GM23338 (cell line): Measurements from ENCODE around the gene SLX4. TPM values are rescaled to one million over a fixed set of nuclear protein-coding genes. Genes with fewer than 3 reads are reported as not detected.

ENCODE experiments used
- ATAC-seq: fragments of 200-7000 bp; cut with Tn5 transposase; 3 replicates; pipeline ENCODE4 v1.9.1; 2020
- DNase-seq: peaks from one replicate; pipeline ENCODE4 v3.0.0-alpha.2; 2015; ENCODE audit warnings: low spot score
- H2AFZ ChIP-seq: fragments of 200-600 bp; sonication (generic); 2 replicates; pipeline ENCODE4 v1.8.0; 2016; ENCODE audit warnings: antibody characterized with exemption, mild to moderate bottlenecking, moderate library complexity
- H3F3A ChIP-seq: fragments of 200-600 bp; sonication (generic); replicated peaks from 2 replicates; pipeline ENCODE4 v1.8.0; 2017; ENCODE audit warnings: antibody characterized with exemption, mixed run types, low read depth
- H3K27ac ChIP-seq: fragments of 200-600 bp; sonication (generic); 2 replicates; pipeline ENCODE4 v1.6.1; 2016; ENCODE audit warnings: low read depth
- H3K27me3 ChIP-seq: fragments of 200-600 bp; sonication (generic); 2 replicates; pipeline ENCODE4 v1.8.0; 2016; ENCODE audit warnings: mild to moderate bottlenecking, mixed run types, moderate library complexity; ENCODE audit not compliant: insufficient read depth
- H3K36me3 ChIP-seq: fragments of 200-600 bp; sonication (generic); 2 replicates; pipeline ENCODE4 v1.8.0; 2016; ENCODE audit warnings: mild to moderate bottlenecking; ENCODE audit not compliant: insufficient read depth
- H3K4me1 ChIP-seq: fragments of 200-600 bp; sonication (generic); 2 replicates; pipeline ENCODE4 v1.8.0; 2016; ENCODE audit warnings: mild to moderate bottlenecking, moderate library complexity; ENCODE audit not compliant: insufficient read depth
- H3K4me2 ChIP-seq: fragments of 200-600 bp; sonication (generic); 2 replicates; pipeline ENCODE4 v1.7.1; 2017; ENCODE audit warnings: mixed run types
- H3K4me3 ChIP-seq: fragments of 200-600 bp; sonication (generic); 2 replicates; pipeline ENCODE4 v1.6.1; 2016; ENCODE audit warnings: mixed run types
- H3K79me2 ChIP-seq: fragments of 200-600 bp; sonication (generic); replicated peaks from 2 replicates; pipeline ENCODE4 v1.8.0; 2017; ENCODE audit warnings: mild to moderate bottlenecking; ENCODE audit not compliant: insufficient read depth
- H3K9me2 ChIP-seq: fragments of 200-600 bp; sonication (generic); 2 replicates; pipeline ENCODE4 v1.8.0; 2017; ENCODE audit not compliant: insufficient read depth
- H4K20me1 ChIP-seq: fragments of 200-600 bp; sonication (generic); replicated peaks from 2 replicates; pipeline ENCODE4 v1.8.0; 2017; ENCODE audit warnings: mild to moderate bottlenecking; ENCODE audit not compliant: insufficient read depth
- H3K27ac Mint-ChIP-seq: 2 replicates; pipeline ENCODE4 v1.8.0; 2020; ENCODE audit warnings: inconsistent platforms, mild to moderate bottlenecking, moderate library complexity, mixed read lengths
- H3K27me3 Mint-ChIP-seq: 3 replicates; pipeline ENCODE4 v1.8.0; 2022; ENCODE audit warnings: low read depth, mild to moderate bottlenecking, moderate library complexity, mixed read lengths, inconsistent platforms; ENCODE audit not compliant: insufficient read depth, poor library complexity
- H3K36me3 Mint-ChIP-seq: 3 replicates; pipeline ENCODE4 v1.8.0; 2021; ENCODE audit warnings: low read depth, mild to moderate bottlenecking, inconsistent platforms, moderate library complexity, mixed read lengths
- H3K4me1 Mint-ChIP-seq: 3 replicates; pipeline ENCODE4 v1.8.0; 2020; ENCODE audit warnings: mild to moderate bottlenecking, inconsistent platforms, mixed read lengths
- H3K4me3 Mint-ChIP-seq: 3 replicates; pipeline ENCODE4 v1.8.0; 2021; ENCODE audit warnings: moderate library complexity, mild to moderate bottlenecking, inconsistent platforms, mixed read lengths
- H3K9me3 Mint-ChIP-seq: 3 replicates; pipeline ENCODE4 v1.8.0; 2020; ENCODE audit warnings: moderate library complexity, mild to moderate bottlenecking, inconsistent platforms, mixed read lengths
- CREB1 ChIP-seq: fragments of 250-450 bp; sonication (Bioruptor Pico); IDR thresholded peaks from 2 replicates; pipeline ENCODE4 v1.5.0; 2020; ENCODE audit warnings: low read depth, mild to moderate bottlenecking, moderate library complexity
- EZH2 ChIP-seq: fragments of 200-600 bp; sonication (generic); IDR thresholded peaks from one replicate; pipeline ENCODE4 v1.8.0; 2017; ENCODE audit warnings: antibody characterized with exemption, mild to moderate bottlenecking, low read depth; ENCODE audit not compliant: unreplicated experiment
- EZH2phosphoT487 ChIP-seq: fragments of 200-600 bp; sonication (generic); IDR thresholded peaks from one replicate; pipeline ENCODE4 v1.8.1; 2018; ENCODE audit warnings: antibody characterized with exemption; ENCODE audit not compliant: unreplicated experiment
- JUNB ChIP-seq: IDR thresholded peaks from one replicate; pipeline ENCODE4 v1.6.1; 2016; ENCODE audit warnings: antibody characterized with exemption; ENCODE audit not compliant: unreplicated experiment
- NANOG ChIP-seq: IDR thresholded peaks from 2 replicates; pipeline ENCODE4 v1.6.1; 2016; ENCODE audit warnings: antibody characterized with exemption, borderline replicate concordance
- STAT1 ChIP-seq: IDR thresholded peaks from one replicate; pipeline ENCODE4 v1.6.1; 2016; ENCODE audit warnings: antibody characterized with exemption; ENCODE audit not compliant: unreplicated experiment
- ZNF114 ChIP-seq: fragments of 250-450 bp; sonication (Bioruptor Pico); IDR thresholded peaks from 2 replicates; pipeline ENCODE4 v1.5.0; 2020; ENCODE audit warnings: mild to moderate bottlenecking, moderate library complexity
- ZNF331 ChIP-seq: fragments of 250-450 bp; sonication (Bioruptor Pico); IDR thresholded peaks from 2 replicates; pipeline ENCODE4 v1.5.0; 2020; ENCODE audit warnings: low read depth, mild to moderate bottlenecking, moderate library complexity
- polyA plus RNA-seq: library from polyadenylated mRNA; unstranded; fragments of >200 nt; fragmentation: Nextera tagmentation; extraction: Ambion mirVana; gene quantifications from 2 replicates; pipeline ENCODE4 v1.2.1, GENCODE V29; 2016
- total RNA-seq: library from RNA; depleted of rRNA; stranded (reverse); fragments of >200 nt; shearing (Covaris generic); gene quantifications from 2 replicates; pipeline ENCODE4 v1.2.3, GENCODE V29; 2014
- TF ChIP-seq, protein P1 (sequence below): IDR thresholded peaks from 2 replicates; pipeline ENCODE4 v1.6.1; 2016; ENCODE audit warnings: antibody characterized with exemption
- TF ChIP-seq, protein P2 (sequence below): IDR thresholded peaks from one replicate; pipeline ENCODE4 v1.6.1; 2018; ENCODE audit warnings: antibody characterized with exemption; ENCODE audit not compliant: unreplicated experiment
- TF ChIP-seq, protein P3 (sequence below), 2 experiments: fragments of 200-600 bp in 1 of 2; sonication (generic) in 1 of 2; conservative IDR thresholded peaks; 2 replicates each; pipeline versions ENCODE4 v1.5.1 to v1.6.1; 2016 to 2017; ENCODE audit warnings: antibody characterized with exemption in 2 of 2, low read depth in 2 of 2, mild to moderate bottlenecking in 2 of 2, moderate library complexity in 1 of 2
- TF ChIP-seq, protein P4 (sequence below): fragments of 250-450 bp; sonication (Bioruptor Pico); IDR thresholded peaks from 2 replicates; pipeline ENCODE4 v1.5.0; 2020; ENCODE audit warnings: mild to moderate bottlenecking, moderate library complexity

Gene SLX4
- total and polyA plus RNA-seq, 2 experiments from 2014 or later, result 3.0 to 15.2 TPM

DNA sequence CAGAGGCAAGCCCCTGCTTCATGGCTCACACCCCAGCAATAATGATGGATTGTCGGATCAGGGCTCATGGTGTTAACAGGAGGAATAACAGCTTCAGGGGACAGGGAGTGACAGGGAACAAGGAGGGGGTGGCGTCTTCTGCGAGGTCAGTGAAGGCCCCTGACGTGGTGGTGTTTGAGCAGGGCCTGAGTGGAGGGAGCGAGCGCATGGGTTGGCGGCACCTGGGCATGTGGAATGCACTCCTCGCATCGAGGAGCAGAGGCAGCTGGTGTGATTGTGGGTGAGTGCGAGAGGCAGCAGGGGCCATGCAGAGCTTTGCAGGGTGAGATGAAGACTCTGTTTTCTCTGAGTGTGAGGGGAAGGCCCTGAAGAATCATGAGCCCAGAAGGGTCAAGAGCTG lies 77.3 kb downstream of the SLX4 start (continued):
- no peak for TF ChIP-seq ZNF331
- no peak for TF ChIP-seq STAT1
- TF ChIP-seq JUNB, result no peak
- TF ChIP-seq, protein P1, sequence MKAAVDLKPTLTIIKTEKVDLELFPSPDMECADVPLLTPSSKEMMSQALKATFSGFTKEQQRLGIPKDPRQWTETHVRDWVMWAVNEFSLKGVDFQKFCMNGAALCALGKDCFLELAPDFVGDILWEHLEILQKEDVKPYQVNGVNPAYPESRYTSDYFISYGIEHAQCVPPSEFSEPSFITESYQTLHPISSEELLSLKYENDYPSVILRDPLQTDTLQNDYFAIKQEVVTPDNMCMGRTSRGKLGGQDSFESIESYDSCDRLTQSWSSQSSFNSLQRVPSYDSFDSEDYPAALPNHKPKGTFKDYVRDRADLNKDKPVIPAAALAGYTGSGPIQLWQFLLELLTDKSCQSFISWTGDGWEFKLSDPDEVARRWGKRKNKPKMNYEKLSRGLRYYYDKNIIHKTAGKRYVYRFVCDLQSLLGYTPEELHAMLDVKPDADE, result no peak

DNA sequence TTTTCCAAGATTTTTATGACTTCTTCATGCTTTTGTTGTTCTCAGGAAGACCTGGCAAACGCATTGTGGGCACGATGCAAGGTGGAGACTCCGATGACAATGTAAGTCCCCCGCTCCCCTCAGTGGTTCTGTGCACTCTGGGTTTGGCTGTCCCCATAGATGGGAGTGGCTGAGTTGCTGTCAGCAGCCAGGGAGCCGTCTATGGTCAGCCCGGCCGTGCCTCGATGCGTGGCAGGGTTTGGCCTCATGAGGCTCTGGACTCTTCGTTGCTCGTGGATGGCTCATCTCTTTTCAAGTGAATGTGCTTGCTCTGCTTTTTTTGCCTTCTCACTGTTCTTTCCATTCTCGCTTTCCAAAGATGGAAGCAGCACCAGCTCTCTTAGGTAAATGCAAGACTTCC lies 78.7 kb downstream of the SLX4 start:
- Histone ChIP-seq H3K9me2 (peaks cover 3% of the 10 kb centered on the region; the same call in 1 of the 2 replicates), H4K20me1 (no peaks in the 10 kb centered on the region), H3K4me3 (no peak overlapping the region), H3F3A (no peaks in the 10 kb centered on the region; the same call in 1 of the 2 replicates), H3K36me3 (no peaks in the 10 kb centered on the region), H3K27ac (no peak overlapping the region), H3K4me1 (no peaks in the 10 kb centered on the region), H3K79me2 (no peaks in the 10 kb centered on the region), H3K4me2 (no peak overlapping the region), H3K27me3 (no peaks in the 10 kb centered on the region), H2AFZ (no peak overlapping the region)
- Mint-ChIP-seq H3K36me3 (peaks cover 48% of the 10 kb centered on the region), H3K4me3 (no peak overlapping the region), H3K4me1 (no peaks in the 10 kb centered on the region), H3K9me3 (peaks cover 9% of the 10 kb centered on the region), H3K27me3 (peaks cover 5% of the 10 kb centered on the region), H3K27ac (no peak overlapping the region)
- ATAC-seq (no peak), DNase-seq (no peak)
- TF ChIP-seq, protein P2, sequence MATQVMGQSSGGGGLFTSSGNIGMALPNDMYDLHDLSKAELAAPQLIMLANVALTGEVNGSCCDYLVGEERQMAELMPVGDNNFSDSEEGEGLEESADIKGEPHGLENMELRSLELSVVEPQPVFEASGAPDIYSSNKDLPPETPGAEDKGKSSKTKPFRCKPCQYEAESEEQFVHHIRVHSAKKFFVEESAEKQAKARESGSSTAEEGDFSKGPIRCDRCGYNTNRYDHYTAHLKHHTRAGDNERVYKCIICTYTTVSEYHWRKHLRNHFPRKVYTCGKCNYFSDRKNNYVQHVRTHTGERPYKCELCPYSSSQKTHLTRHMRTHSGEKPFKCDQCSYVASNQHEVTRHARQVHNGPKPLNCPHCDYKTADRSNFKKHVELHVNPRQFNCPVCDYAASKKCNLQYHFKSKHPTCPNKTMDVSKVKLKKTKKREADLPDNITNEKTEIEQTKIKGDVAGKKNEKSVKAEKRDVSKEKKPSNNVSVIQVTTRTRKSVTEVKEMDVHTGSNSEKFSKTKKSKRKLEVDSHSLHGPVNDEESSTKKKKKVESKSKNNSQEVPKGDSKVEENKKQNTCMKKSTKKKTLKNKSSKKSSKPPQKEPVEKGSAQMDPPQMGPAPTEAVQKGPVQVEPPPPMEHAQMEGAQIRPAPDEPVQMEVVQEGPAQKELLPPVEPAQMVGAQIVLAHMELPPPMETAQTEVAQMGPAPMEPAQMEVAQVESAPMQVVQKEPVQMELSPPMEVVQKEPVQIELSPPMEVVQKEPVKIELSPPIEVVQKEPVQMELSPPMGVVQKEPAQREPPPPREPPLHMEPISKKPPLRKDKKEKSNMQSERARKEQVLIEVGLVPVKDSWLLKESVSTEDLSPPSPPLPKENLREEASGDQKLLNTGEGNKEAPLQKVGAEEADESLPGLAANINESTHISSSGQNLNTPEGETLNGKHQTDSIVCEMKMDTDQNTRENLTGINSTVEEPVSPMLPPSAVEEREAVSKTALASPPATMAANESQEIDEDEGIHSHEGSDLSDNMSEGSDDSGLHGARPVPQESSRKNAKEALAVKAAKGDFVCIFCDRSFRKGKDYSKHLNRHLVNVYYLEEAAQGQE, result no peak
- TF ChIP-seq EZH2, result no peak
- TF ChIP-seq, protein P3, sequence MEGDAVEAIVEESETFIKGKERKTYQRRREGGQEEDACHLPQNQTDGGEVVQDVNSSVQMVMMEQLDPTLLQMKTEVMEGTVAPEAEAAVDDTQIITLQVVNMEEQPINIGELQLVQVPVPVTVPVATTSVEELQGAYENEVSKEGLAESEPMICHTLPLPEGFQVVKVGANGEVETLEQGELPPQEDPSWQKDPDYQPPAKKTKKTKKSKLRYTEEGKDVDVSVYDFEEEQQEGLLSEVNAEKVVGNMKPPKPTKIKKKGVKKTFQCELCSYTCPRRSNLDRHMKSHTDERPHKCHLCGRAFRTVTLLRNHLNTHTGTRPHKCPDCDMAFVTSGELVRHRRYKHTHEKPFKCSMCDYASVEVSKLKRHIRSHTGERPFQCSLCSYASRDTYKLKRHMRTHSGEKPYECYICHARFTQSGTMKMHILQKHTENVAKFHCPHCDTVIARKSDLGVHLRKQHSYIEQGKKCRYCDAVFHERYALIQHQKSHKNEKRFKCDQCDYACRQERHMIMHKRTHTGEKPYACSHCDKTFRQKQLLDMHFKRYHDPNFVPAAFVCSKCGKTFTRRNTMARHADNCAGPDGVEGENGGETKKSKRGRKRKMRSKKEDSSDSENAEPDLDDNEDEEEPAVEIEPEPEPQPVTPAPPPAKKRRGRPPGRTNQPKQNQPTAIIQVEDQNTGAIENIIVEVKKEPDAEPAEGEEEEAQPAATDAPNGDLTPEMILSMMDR (conservative IDR thresholded peaks at IDR 0.05; ENCODE audit: low read depth in 2 of 2), result no peak
- TF ChIP-seq STAT1, result no peak
- TF ChIP-seq JUNB, result no peak
- no peak for TF ChIP-seq ZNF114
- TF ChIP-seq CREB1 (CRISPR knock-in tag), result no peak
- TF ChIP-seq, protein P4, sequence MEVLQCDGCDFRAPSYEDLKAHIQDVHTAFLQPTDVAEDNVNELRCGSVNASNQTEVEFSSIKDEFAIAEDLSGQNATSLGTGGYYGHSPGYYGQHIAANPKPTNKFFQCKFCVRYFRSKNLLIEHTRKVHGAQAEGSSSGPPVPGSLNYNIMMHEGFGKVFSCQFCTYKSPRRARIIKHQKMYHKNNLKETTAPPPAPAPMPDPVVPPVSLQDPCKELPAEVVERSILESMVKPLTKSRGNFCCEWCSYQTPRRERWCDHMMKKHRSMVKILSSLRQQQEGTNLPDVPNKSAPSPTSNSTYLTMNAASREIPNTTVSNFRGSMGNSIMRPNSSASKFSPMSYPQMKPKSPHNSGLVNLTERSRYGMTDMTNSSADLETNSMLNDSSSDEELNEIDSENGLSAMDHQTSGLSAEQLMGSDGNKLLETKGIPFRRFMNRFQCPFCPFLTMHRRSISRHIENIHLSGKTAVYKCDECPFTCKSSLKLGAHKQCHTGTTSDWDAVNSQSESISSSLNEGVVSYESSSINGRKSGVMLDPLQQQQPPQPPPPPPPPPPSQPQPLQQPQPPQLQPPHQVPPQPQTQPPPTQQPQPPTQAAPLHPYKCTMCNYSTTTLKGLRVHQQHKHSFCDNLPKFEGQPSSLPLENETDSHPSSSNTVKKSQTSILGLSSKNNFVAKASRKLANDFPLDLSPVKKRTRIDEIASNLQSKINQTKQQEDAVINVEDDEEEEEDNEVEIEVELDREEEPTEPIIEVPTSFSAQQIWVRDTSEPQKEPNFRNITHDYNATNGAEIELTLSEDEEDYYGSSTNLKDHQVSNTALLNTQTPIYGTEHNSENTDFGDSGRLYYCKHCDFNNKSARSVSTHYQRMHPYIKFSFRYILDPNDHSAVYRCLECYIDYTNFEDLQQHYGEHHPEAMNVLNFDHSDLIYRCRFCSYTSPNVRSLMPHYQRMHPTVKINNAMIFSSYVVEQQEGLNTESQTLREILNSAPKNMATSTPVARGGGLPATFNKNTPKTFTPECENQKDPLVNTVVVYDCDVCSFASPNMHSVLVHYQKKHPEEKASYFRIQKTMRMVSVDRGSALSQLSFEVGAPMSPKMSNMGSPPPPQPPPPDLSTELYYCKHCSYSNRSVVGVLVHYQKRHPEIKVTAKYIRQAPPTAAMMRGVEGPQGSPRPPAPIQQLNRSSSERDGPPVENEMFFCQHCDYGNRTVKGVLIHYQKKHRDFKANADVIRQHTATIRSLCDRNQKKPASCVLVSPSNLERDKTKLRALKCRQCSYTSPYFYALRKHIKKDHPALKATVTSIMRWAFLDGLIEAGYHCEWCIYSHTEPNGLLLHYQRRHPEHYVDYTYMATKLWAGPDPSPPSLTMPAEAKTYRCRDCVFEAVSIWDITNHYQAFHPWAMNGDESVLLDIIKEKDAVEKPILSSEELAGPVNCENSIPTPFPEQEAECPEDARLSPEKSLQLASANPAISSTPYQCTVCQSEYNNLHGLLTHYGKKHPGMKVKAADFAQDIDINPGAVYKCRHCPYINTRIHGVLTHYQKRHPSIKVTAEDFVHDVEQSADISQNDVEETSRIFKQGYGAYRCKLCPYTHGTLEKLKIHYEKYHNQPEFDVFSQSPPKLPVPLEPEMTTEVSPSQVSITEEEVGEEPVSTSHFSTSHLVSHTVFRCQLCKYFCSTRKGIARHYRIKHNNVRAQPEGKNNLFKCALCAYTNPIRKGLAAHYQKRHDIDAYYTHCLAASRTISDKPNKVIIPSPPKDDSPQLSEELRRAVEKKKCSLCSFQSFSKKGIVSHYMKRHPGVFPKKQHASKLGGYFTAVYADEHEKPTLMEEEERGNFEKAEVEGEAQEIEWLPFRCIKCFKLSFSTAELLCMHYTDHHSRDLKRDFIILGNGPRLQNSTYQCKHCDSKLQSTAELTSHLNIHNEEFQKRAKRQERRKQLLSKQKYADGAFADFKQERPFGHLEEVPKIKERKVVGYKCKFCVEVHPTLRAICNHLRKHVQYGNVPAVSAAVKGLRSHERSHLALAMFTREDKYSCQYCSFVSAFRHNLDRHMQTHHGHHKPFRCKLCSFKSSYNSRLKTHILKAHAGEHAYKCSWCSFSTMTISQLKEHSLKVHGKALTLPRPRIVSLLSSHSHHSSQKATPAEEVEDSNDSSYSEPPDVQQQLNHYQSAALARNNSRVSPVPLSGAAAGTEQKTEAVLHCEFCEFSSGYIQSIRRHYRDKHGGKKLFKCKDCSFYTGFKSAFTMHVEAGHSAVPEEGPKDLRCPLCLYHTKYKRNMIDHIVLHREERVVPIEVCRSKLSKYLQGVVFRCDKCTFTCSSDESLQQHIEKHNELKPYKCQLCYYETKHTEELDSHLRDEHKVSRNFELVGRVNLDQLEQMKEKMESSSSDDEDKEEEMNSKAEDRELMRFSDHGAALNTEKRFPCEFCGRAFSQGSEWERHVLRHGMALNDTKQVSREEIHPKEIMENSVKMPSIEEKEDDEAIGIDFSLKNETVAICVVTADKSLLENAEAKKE (CRISPR knock-in tag), result no peak
- no peak for TF ChIP-seq NANOG
- TF ChIP-seq EZH2phosphoT487, result no peak
- TF ChIP-seq, protein P1, result no peak
